ENCODE measurements around the gene RASGRP3. TPM values are rescaled to one million over a fixed set of nuclear protein-coding genes. Genes with fewer than 3 reads are reported as not detected.

Gene RASGRP3
- total RNA-seq, 1 donor, result 0.72 TPM

GRCh38 chr2:33526921-33527320, 50.5 kb downstream of the RASGRP3 start:
- no peaks in the 10 kb centered on the region for H3K79me2 ChIP-seq (ENCODE audit: insufficient read depth, low read length)
- H3K4me1 ChIP-seq (ENCODE audit: insufficient read depth, low read length), result peaks cover 29% of the 10 kb centered on the region
- no peaks in the 10 kb centered on the region for H3K9me3 ChIP-seq (ENCODE audit: low read depth, low read length)
- no peaks in the 10 kb centered on the region for H4K20me1 ChIP-seq (ENCODE audit: insufficient read depth, low read length)
- no peak for DNase-seq (ENCODE audit: insufficient read length, low spot score, missing footprints)
- H3K36me3 ChIP-seq (ENCODE audit: insufficient read depth, low read length), result no peaks in the 10 kb centered on the region
- TF ChIP-seq CTCF (IDR thresholded peaks at IDR 0.05; ENCODE audit: extremely low read depth, low read depth, low read length), result no peak
- H3K27me3 ChIP-seq (ENCODE audit: insufficient read depth, low read length), result no peaks in the 10 kb centered on the region
- H3K4me2 ChIP-seq (ENCODE audit: insufficient read depth, low read length), result no peak overlapping the region
- H3K27ac ChIP-seq (ENCODE audit: low read depth, low read length), result no peak overlapping the region
- no peak overlapping the region for H2AFZ ChIP-seq (ENCODE audit: low read length)
- no peak overlapping the region for H3K4me3 ChIP-seq (ENCODE audit: insufficient read depth, low read length)

GRCh38 chr2:33528441-33528950, 52.0 kb downstream of the RASGRP3 start:
- Histone ChIP-seq H3K4me2 (ENCODE audit: insufficient read depth, low read length) (no peak overlapping the region), H3K4me3 (ENCODE audit: insufficient read depth, low read length) (no peak overlapping the region), H3K36me3 (ENCODE audit: insufficient read depth, low read length) (no peaks in the 10 kb centered on the region), H4K20me1 (ENCODE audit: insufficient read depth, low read length) (no peaks in the 10 kb centered on the region), H3K27me3 (ENCODE audit: insufficient read depth, low read length) (no peaks in the 10 kb centered on the region), H3K4me1 (ENCODE audit: insufficient read depth, low read length) (peaks cover 23% of the 10 kb centered on the region), H3K9me3 (ENCODE audit: low read depth, low read length) (no peaks in the 10 kb centered on the region), H3K79me2 (ENCODE audit: insufficient read depth, low read length) (no peaks in the 10 kb centered on the region), H2AFZ (ENCODE audit: low read length) (no peak overlapping the region), H3K27ac (ENCODE audit: low read depth, low read length) (no peak overlapping the region)
- DNase-seq (ENCODE audit: insufficient read length, low spot score, missing footprints), result no peak
- TF ChIP-seq CTCF (IDR thresholded peaks at IDR 0.05; ENCODE audit: extremely low read depth, low read depth, low read length), result no peak

GRCh38 chr2:33529771-33530481, 53.5 kb downstream of the RASGRP3 start:
- Histone ChIP-seq H3K4me3 (ENCODE audit: insufficient read depth, low read length) (no peak overlapping the region), H3K27me3 (ENCODE audit: insufficient read depth, low read length) (no peaks in the 10 kb centered on the region)
- no peak for TF ChIP-seq CTCF (IDR thresholded peaks at IDR 0.05; ENCODE audit: extremely low read depth, low read depth, low read length)

GRCh38 chr2:33530690-33531548, 54.5 kb downstream of the RASGRP3 start:
- no peak for DNase-seq (ENCODE audit: insufficient read length, low spot score, missing footprints)
- TF ChIP-seq CTCF (IDR thresholded peaks at IDR 0.05; ENCODE audit: extremely low read depth, low read depth, low read length), result no peak
- Histone ChIP-seq H2AFZ (ENCODE audit: low read length) (peak overlapping the region; percentile 2), H3K79me2 (ENCODE audit: insufficient read depth, low read length) (no peaks in the 10 kb centered on the region), H3K4me2 (ENCODE audit: insufficient read depth, low read length) (no peak overlapping the region), H3K4me1 (ENCODE audit: insufficient read depth, low read length) (peaks cover 23% of the 10 kb centered on the region), H3K4me3 (ENCODE audit: insufficient read depth, low read length) (no peak overlapping the region), H4K20me1 (ENCODE audit: insufficient read depth, low read length) (no peaks in the 10 kb centered on the region), H3K27ac (ENCODE audit: low read depth, low read length) (peak overlapping the region; percentile 80), H3K36me3 (ENCODE audit: insufficient read depth, low read length) (no peaks in the 10 kb centered on the region), H3K9me3 (ENCODE audit: low read depth, low read length) (no peaks in the 10 kb centered on the region), H3K27me3 (ENCODE audit: insufficient read depth, low read length) (no peaks in the 10 kb centered on the region)

More at GRCh38 chr2:33529771-33530481, 53.5 kb downstream of the RASGRP3 start:
- Histone ChIP-seq H3K36me3 (ENCODE audit: insufficient read depth, low read length) (no peaks in the 10 kb centered on the region), H3K27ac (ENCODE audit: low read depth, low read length) (peak overlapping the region; percentile 80), H4K20me1 (ENCODE audit: insufficient read depth, low read length) (no peaks in the 10 kb centered on the region), H3K79me2 (ENCODE audit: insufficient read depth, low read length) (no peaks in the 10 kb centered on the region), H3K9me3 (ENCODE audit: low read depth, low read length) (no peaks in the 10 kb centered on the region), H2AFZ (ENCODE audit: low read length) (peak overlapping the region; percentile 80), H3K4me1 (ENCODE audit: insufficient read depth, low read length) (peaks cover 23% of the 10 kb centered on the region), H3K4me2 (ENCODE audit: insufficient read depth, low read length) (peak overlapping the region; percentile 45)
- DNase-seq (ENCODE audit: insufficient read length, low spot score, missing footprints), result peak; percentile 50
